K562 (cell line): ENCODE measurements around the gene VSTM2B. TPM values are rescaled to one million over a fixed set of nuclear protein-coding genes. Genes with fewer than 3 reads are reported as not detected.

Experiments
- ATAC-seq: fragments of 200-7000 bp; cut with Tn5 transposase; 3 replicates; pipeline ENCODE4 v1.9.1; 2020; ENCODE audit warnings: moderate library complexity
- BruUV-seq: library from RNA; stranded (reverse); fragments of 400-500 nt; replicated peaks from 2 replicates; lab custom pipeline; 2021; lab: Mats Ljungman, UMichigan
- CTCF ChIA-PET: fragments of 300-600 bp; formaldehyde crosslinking; extraction: SDS; loops from one replicate; lab custom pipeline; 2021; ENCODE audit warnings: low intra/inter-chr PET ratio; lab: Yijun Ruan, JAX
- POLR2A ChIA-PET: fragments of 300-600, 350-650 bp; sonication (Branson Sonifier 250); formaldehyde crosslinking; extraction: SDS; loops from one replicate; lab custom pipeline; 2021; ENCODE audit warnings: antibody characterized with exemption, inconsistent platforms; lab: Yijun Ruan, JAX
- DNase-seq, 4 experiments: peaks; one replicate each; pipeline versions ENCODE4 v3.0.0 to v3.0.0-alpha.2; 2011 to 2018; ENCODE audit warnings: low spot score in 3 of 4, mixed read lengths in 3 of 4; ENCODE audit errors: extremely low read depth in 1 of 4
- FAIRE-seq: peaks from 2 replicates; lab custom pipeline; 2011; peaks lifted over from hg19 to GRCh38; lab: Jason Lieb, UNC
- H2AFZ ChIP-seq: 2 replicates; pipeline ENCODE4 v1.6.0; 2011; ENCODE audit warnings: low read depth, low read length, control low read depth, inconsistent platforms
- H3K27ac ChIP-seq: fragments of 200-600 bp; 3 replicates; pipeline ENCODE4 v1.8.0; 2011; ENCODE audit warnings: low read depth, mild to moderate bottlenecking, control low read depth, inconsistent platforms, low read length, moderate library complexity, mixed read lengths; ENCODE audit errors: extremely low read depth
- H3K27me3 ChIP-seq, 2 experiments: fragments of 300-600 bp in 1 of 2; 2 replicates in 1 of 2; 3 replicates in 1 of 2; pipeline versions ENCODE4 v1.6.0 to v1.8.0; 2011; ENCODE audit warnings: inconsistent platforms in 2 of 2, low read length in 2 of 2, mild to moderate bottlenecking in 1 of 2, mixed read lengths in 1 of 2, moderate library complexity in 1 of 2; ENCODE audit not compliant: control insufficient read depth in 2 of 2, insufficient read depth in 2 of 2
- H3K36me3 ChIP-seq: fragments of 300-600 bp; 3 replicates; pipeline ENCODE4 v1.8.0; 2011; ENCODE audit warnings: mild to moderate bottlenecking, low read length, inconsistent platforms; ENCODE audit not compliant: control insufficient read depth, insufficient read depth
- H3K4me1 ChIP-seq, 2 experiments: fragments of 200-600 bp in 1 of 2; replicated peaks in 1 of 2; 2 replicates in 1 of 2; 3 replicates in 1 of 2; pipeline versions ENCODE4 v1.5.1 to v1.8.0; 2011; ENCODE audit warnings: inconsistent platforms in 2 of 2, low read length in 2 of 2, mild to moderate bottlenecking in 1 of 2, mixed read lengths in 1 of 2, moderate library complexity in 1 of 2; ENCODE audit not compliant: control insufficient read depth in 2 of 2, insufficient read depth in 2 of 2
- H3K4me2 ChIP-seq: 2 replicates; pipeline ENCODE4 v1.6.1; 2011; ENCODE audit warnings: low read length, control low read depth, inconsistent platforms, mixed read lengths; ENCODE audit not compliant: insufficient read depth
- H3K4me3 ChIP-seq: fragments of 200-600 bp; sonication (generic), shearing (Covaris generic); 2 replicates; pipeline ENCODE4 v1.5.1; 2016; ENCODE audit warnings: control low read depth, inconsistent platforms
- H3K79me2 ChIP-seq: fragments of 200-600 bp; 3 replicates; pipeline ENCODE4 v1.8.0; 2011; ENCODE audit warnings: low read length, inconsistent platforms; ENCODE audit not compliant: control insufficient read depth, insufficient read depth
- H3K9ac ChIP-seq, 2 experiments: 2 replicates each; pipeline versions ENCODE4 v1.6.0 to v1.6.1; 2011; ENCODE audit warnings: low read depth in 2 of 2, low read length in 2 of 2, control low read depth in 1 of 2, inconsistent platforms in 1 of 2, mild to moderate bottlenecking in 1 of 2, mixed read lengths in 1 of 2; ENCODE audit not compliant: insufficient read depth in 1 of 2
- H3K9me1 ChIP-seq: one replicate; pipeline ENCODE4 v1.6.0; 2011; ENCODE audit warnings: inconsistent platforms, mild to moderate bottlenecking, low read length, moderate library complexity; ENCODE audit not compliant: control insufficient read depth, insufficient read depth
- H3K9me3 ChIP-seq: replicated peaks from 2 replicates; pipeline ENCODE4 v1.5.1; 2011; ENCODE audit warnings: low read depth, low read length, inconsistent platforms; ENCODE audit not compliant: control insufficient read depth, insufficient read depth
- H4K20me1 ChIP-seq: replicated peaks from 2 replicates; pipeline ENCODE4 v1.6.1; 2011; ENCODE audit warnings: low read length, inconsistent platforms, mixed read lengths; ENCODE audit not compliant: control insufficient read depth, insufficient read depth
- ZFP30 ChIP-seq: fragments of 250-450 bp; sonication (Bioruptor Pico); IDR thresholded peaks from 2 replicates; pipeline ENCODE4 v1.8.0; 2022; ENCODE audit warnings: moderate library complexity, mild to moderate bottlenecking, inconsistent platforms, borderline replicate concordance
- ZNF507 ChIP-seq: conservative IDR thresholded peaks from 2 replicates; pipeline ENCODE4 v1.6.1; 2017; ENCODE audit warnings: missing genetic modification characterization, missing compliant biosample characterization
- WGBS: fragments of 100-300 bp; shearing (Covaris generic); methylation state at CpG from one replicate; pipeline ENCODE4 v1.1.6; 2016; ENCODE audit warnings: low coverage, mixed read lengths; ENCODE audit not compliant: insufficient coverage; ENCODE audit errors: missing lambda C conversion rate; 5-methylcytosine and 5-hydroxymethylcytosine counted together
- in situ Hi-C: fragments of 300-500 bp; cut with MboI; formaldehyde crosslinking; loops from 4 replicates; pipeline ENCODE4 v1.15.0; 2018; ENCODE audit warnings: inconsistent platforms, mixed read lengths
- intact Hi-C: fragments of 100-400 bp; cut with micrococcal nuclease; formaldehyde crosslinking; loops from 2 replicates; pipeline ENCODE4 v1.14.2; 2022
- polyA plus RNA-seq, 8 experiments: library from polyadenylated mRNA; depleted of rRNA in 4 of 8; stranded (reverse) in 5 of 8; unstranded in 3 of 8; fragments of >200 nt; fragmentation: Nextera tagmentation in 2 of 8; fragmentation: Illumina TruSeq in 1 of 8; extraction: Ambion mirVana in 2 of 8; extraction: Trizol in 1 of 8; gene quantifications; 2 replicates each; pipeline versions ENCODE4 v1.2.1 to v1.2.3, GENCODE V29; 2011 to 2014; ENCODE audit warnings: inconsistent platforms in 1 of 8, missing spikeins in 1 of 8
- total RNA-seq, 7 experiments: library from RNA; depleted of rRNA in 6 of 7; stranded (reverse); fragments of >200 nt in 6 of 7; fragmentation: Illumina TruSeq in 2 of 7; extraction: Trizol in 2 of 7; gene quantifications; 2 replicates each; pipeline versions ENCODE4 v1.2.1 to v1.2.3, GENCODE V29; 2011 to 2021; ENCODE audit warnings: low replicate concordance in 1 of 7

Gene VSTM2B
- total and polyA plus RNA-seq, 9 of the 15 experiments (the other 6 are each of a cell fraction or from before 2014, with no cell fraction given) = not detected

DNA sequence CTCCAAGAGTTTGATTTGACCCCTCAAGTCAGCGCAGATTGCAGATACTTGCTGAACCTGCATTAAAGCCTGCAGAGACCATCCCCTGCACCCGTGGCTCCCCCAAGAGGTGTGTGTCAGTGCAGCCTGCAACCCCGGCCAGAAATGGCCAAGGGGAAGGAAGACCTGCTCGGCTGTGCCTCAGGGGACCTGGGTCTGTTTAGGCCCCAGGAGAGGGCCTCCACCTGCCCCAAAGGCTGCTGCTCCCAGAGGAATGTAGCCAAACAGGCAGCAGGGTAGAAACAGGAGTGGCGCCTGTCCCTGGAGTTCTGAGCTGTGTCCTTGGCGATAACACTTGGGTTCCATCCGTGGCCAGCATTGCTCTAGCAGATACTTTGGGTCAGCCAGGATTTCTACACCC lies 88.3 kb downstream of the VSTM2B start:
- ChIA-PET CTCF (no interaction called here), POLR2A (interaction anchor here (0.6 to 1.7 kb wide), 3 partner anchors 8 to 134 kb away, joined by 3 to 6 read pairs (median 5); partner anchors contain the start of gene POP4)
- in situ Hi-C loops (no loop called here), intact Hi-C loops (no loop called here)
- TF ChIP-seq ZFP30 (no peak), ZNF507 (no peak)
- no peak overlapping the region for H3K4me3 ChIP-seq
- peaks cover 0 to 7% of the 10 kb centered on the region in 2 experiments; a peak in 2 of 5 replicates for H3K4me1 ChIP-seq
- no peaks in the 10 kb centered on the region for H4K20me1 ChIP-seq
- FAIRE-seq (no peak), DNase-seq (no peak), ATAC-seq (no peak)
- H3K4me2 ChIP-seq = no peak overlapping the region
- peaks cover 4% of the 10 kb centered on the region for H3K9me1 ChIP-seq
- H3K9me3 ChIP-seq = no peaks in the 10 kb centered on the region
- peaks cover 70% of the 10 kb centered on the region for H3K36me3 ChIP-seq
- H3K9ac ChIP-seq = no peak overlapping the region
- no peaks in the 10 kb centered on the region for H3K79me2 ChIP-seq
- no peaks in the 10 kb centered on the region for H3K27me3 ChIP-seq
- BruUV-seq = no TSS peak
- 94% methylated on average over 6 of the region's 7 CpGs for WGBS
- no peak overlapping the region for H3K27ac ChIP-seq
- no peak overlapping the region for H2AFZ ChIP-seq

Other genes with a start within 250 kb of the VSTM2B start
- gene POP4, start 80.3 kb downstream of the VSTM2B start, total RNA-seq (2014; rRNA removed) = 95.5 and 113 TPM in 2 replicates
- 110 TPM in 2 replicates for gene POP4, start 80.3 kb downstream of the VSTM2B start, total RNA-seq (2014; rRNA removed; fragmentation: Illumina TruSeq; extraction: Trizol)
- 108 and 113 TPM in 2 replicates for gene POP4, start 80.3 kb downstream of the VSTM2B start, total RNA-seq (2015; rRNA removed; fragmentation: Illumina TruSeq; extraction: Trizol)
- gene POP4, start 80.3 kb downstream of the VSTM2B start, total RNA-seq (2021) = 86.1 and 92.6 TPM in 2 replicates
- 86.1 and 99.0 TPM in 2 replicates for gene POP4, start 80.3 kb downstream of the VSTM2B start, polyA plus RNA-seq (2011; rRNA removed)
- gene POP4, start 80.3 kb downstream of the VSTM2B start, polyA plus RNA-seq (2014; fragmentation: Illumina TruSeq; extraction: Trizol) = 98.2 and 111 TPM in 2 replicates
- 10 to 100 TPM; 42.1 to 59.6 TPM for gene POP4, start 80.3 kb downstream of the VSTM2B start, polyA plus RNA-seq (2014; fragmentation: Nextera tagmentation; extraction: Ambion mirVana)
- gene POP4, start 80.3 kb downstream of the VSTM2B start, polyA plus RNA-seq (2014; rRNA removed) = 99.3 and 128 TPM in 2 replicates
- gene PLEKHF1, start 139.5 kb downstream of the VSTM2B start, total RNA-seq (2014; rRNA removed) = 13.4 and 18.5 TPM in 2 replicates
- 1.2 TPM in 2 replicates for gene PLEKHF1, start 139.5 kb downstream of the VSTM2B start, total RNA-seq (2014; rRNA removed; fragmentation: Illumina TruSeq; extraction: Trizol)
- 5.0 and 5.6 TPM in 2 replicates for gene PLEKHF1, start 139.5 kb downstream of the VSTM2B start, total RNA-seq (2015; rRNA removed; fragmentation: Illumina TruSeq; extraction: Trizol)
- gene PLEKHF1, start 139.5 kb downstream of the VSTM2B start, total RNA-seq (2021) = 12.7 and 15.1 TPM in 2 replicates
- gene PLEKHF1, start 139.5 kb downstream of the VSTM2B start, polyA plus RNA-seq (2011; rRNA removed) = 2.9 and 5.2 TPM in 2 replicates
- 2.3 and 4.6 TPM in 2 replicates for gene PLEKHF1, start 139.5 kb downstream of the VSTM2B start, polyA plus RNA-seq (2014; fragmentation: Illumina TruSeq; extraction: Trizol)
- under 1 TPM in 1 of 2 experiments, not detected in 1; 0.07 TPM for gene PLEKHF1, start 139.5 kb downstream of the VSTM2B start, polyA plus RNA-seq (2014; fragmentation: Nextera tagmentation; extraction: Ambion mirVana)
- 11.0 and 12.0 TPM in 2 replicates for gene PLEKHF1, start 139.5 kb downstream of the VSTM2B start, polyA plus RNA-seq (2014; rRNA removed)
- 10.2 and 13.1 TPM in 2 replicates for gene C19orf12, start 189.3 kb downstream of the VSTM2B start, total RNA-seq (2014; rRNA removed)
- gene C19orf12, start 189.3 kb downstream of the VSTM2B start, total RNA-seq (2014; rRNA removed; fragmentation: Illumina TruSeq; extraction: Trizol) = 6.8 TPM in 2 replicates
- gene C19orf12, start 189.3 kb downstream of the VSTM2B start, total RNA-seq (2015; rRNA removed; fragmentation: Illumina TruSeq; extraction: Trizol) = 10.1 and 11.3 TPM in 2 replicates
- gene C19orf12, start 189.3 kb downstream of the VSTM2B start, total RNA-seq (2021) = 11.7 and 14.5 TPM in 2 replicates
- 10.3 and 12.9 TPM in 2 replicates for gene C19orf12, start 189.3 kb downstream of the VSTM2B start, polyA plus RNA-seq (2011; rRNA removed)
- 9.8 and 11.4 TPM in 2 replicates for gene C19orf12, start 189.3 kb downstream of the VSTM2B start, polyA plus RNA-seq (2014; fragmentation: Illumina TruSeq; extraction: Trizol)
- 1 to 10 TPM; 1.9 to 2.8 TPM for gene C19orf12, start 189.3 kb downstream of the VSTM2B start, polyA plus RNA-seq (2014; fragmentation: Nextera tagmentation; extraction: Ambion mirVana)
- 13.1 and 16.5 TPM in 2 replicates for gene C19orf12, start 189.3 kb downstream of the VSTM2B start, polyA plus RNA-seq (2014; rRNA removed)